ENCODE data around the gene ST13.

- no peak for TF ChIP-seq ILK (tag; IDR thresholded peaks at IDR 0.05; ENCODE audit: borderline replicate concordance, low read depth)
- TF ChIP-seq CHD4 (IDR thresholded peaks at IDR 0.05; ENCODE audit: insufficient read depth, insufficient replicate concordance, low read depth, low read length, poor library complexity, severe bottlenecking) = no peak
- TF ChIP-seq CHD2 (IDR thresholded peaks at IDR 0.05; ENCODE audit: low read depth, low read length) = no peak
- TF ChIP-seq HMG20B (CRISPR knock-in tag; IDR thresholded peaks at IDR 0.05) = no peak
- TF ChIP-seq, protein P1, sequence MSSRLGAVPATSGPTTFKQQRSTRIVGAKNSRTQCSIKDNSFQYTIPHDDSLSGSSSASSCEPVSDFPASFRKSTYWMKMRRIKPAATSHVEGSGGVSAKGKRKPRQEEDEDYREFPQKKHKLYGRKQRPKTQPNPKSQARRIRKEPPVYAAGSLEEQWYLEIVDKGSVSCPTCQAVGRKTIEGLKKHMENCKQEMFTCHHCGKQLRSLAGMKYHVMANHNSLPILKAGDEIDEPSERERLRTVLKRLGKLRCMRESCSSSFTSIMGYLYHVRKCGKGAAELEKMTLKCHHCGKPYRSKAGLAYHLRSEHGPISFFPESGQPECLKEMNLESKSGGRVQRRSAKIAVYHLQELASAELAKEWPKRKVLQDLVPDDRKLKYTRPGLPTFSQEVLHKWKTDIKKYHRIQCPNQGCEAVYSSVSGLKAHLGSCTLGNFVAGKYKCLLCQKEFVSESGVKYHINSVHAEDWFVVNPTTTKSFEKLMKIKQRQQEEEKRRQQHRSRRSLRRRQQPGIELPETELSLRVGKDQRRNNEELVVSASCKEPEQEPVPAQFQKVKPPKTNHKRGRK (tag; IDR thresholded peaks at IDR 0.05) = no peak
- no peak for TF ChIP-seq TCF7L2 (IDR thresholded peaks at IDR 0.05; ENCODE audit: low read depth, low read length)
Observed at GRCh38 chr22:40898850-40899357, 42.5 kb upstream of the ST13 start.

Data from K562 (cell line).